ENCODE results near the gene STIMATE.

STIMATE gene

DNA sequence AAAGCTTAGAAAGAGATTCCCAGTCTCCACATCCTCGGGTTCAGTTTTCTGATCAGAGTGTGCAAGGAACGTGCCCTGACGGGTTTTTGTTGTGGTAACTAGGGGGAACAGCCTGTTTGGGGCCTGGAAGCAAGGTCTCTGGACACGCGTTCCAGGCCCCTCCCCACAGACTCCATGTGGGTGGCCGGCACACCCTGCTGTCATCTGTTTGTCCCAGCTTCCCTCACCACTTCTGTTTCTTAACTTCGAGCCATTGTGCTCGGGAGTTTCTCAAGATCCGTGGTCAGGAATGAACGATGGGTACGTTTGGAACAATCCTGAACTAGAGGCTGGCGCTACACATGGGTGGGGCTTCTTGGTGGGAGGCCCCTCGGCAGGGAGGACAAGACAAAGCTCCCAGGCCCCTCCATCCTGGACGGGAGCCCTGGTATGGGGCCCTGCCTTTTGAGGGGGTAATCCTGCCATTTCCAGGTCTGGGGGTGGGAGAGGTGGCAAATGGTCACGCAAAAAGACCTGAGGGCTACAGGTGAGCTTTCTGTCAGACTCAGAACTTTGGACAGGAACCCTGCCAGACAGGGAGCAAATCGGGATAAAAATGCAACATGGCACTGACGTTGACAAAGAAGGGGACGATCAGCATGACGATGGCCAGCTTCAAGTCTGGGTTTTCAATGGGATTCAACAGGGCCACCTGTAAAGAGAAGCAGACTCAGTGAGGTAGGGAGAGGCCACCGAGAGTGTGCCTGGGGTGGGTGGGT, 54.1 kb downstream of the STIMATE start:
- Mint-ChIP-seq H3K27me3 (no peaks in the 10 kb centered on the region), H3K36me3 (peaks cover 4% of the 10 kb centered on the region), H3K4me1 (peaks cover 16% of the 10 kb centered on the region), H3K27ac (no peak overlapping the region), H3K4me3 (no peak overlapping the region), H3K9me3 (no peaks in the 10 kb centered on the region)

DNA sequence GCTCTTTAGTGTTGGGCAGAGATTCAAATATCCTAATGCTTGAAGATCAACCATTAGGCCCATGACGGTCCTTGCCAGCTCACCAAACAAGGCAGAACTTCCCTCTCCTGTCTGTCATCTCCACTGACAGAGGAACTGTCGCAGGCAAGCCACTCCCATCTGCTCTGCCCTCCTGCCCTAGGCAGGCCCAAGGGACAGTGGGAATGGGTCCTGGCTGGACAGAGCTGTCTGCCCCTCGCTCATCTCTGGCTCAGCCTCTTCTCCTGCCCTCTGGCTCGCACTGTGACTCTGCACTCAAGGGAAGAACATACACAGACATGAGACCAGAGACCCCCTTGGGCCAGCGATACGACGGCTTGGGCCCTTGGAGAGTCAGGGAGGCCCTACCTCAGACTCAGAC, 54.9 kb downstream of the STIMATE start:
- Mint-ChIP-seq H3K4me3 (no peak overlapping the region), H3K36me3 (peaks cover 4% of the 10 kb centered on the region)

GRCh38 chr3:52841981-52842340, 55.4 kb downstream of the STIMATE start:
- no peaks in the 10 kb centered on the region for H3K9me3 Mint-ChIP-seq
- H3K27ac Mint-ChIP-seq: no peak overlapping the region
- H3K36me3 Mint-ChIP-seq: peaks cover 4% of the 10 kb centered on the region
- H3K4me1 Mint-ChIP-seq: peaks cover 26% of the 10 kb centered on the region
- H3K27me3 Mint-ChIP-seq: no peaks in the 10 kb centered on the region
- H3K4me3 Mint-ChIP-seq: no peak overlapping the region

More for the DNA sequence above, 54.9 kb downstream of the STIMATE start:
- H3K27ac Mint-ChIP-seq: no peak overlapping the region
- peaks cover 25% of the 10 kb centered on the region for H3K4me1 Mint-ChIP-seq
- H3K9me3 Mint-ChIP-seq: no peaks in the 10 kb centered on the region
- no peaks in the 10 kb centered on the region for H3K27me3 Mint-ChIP-seq

DNA sequence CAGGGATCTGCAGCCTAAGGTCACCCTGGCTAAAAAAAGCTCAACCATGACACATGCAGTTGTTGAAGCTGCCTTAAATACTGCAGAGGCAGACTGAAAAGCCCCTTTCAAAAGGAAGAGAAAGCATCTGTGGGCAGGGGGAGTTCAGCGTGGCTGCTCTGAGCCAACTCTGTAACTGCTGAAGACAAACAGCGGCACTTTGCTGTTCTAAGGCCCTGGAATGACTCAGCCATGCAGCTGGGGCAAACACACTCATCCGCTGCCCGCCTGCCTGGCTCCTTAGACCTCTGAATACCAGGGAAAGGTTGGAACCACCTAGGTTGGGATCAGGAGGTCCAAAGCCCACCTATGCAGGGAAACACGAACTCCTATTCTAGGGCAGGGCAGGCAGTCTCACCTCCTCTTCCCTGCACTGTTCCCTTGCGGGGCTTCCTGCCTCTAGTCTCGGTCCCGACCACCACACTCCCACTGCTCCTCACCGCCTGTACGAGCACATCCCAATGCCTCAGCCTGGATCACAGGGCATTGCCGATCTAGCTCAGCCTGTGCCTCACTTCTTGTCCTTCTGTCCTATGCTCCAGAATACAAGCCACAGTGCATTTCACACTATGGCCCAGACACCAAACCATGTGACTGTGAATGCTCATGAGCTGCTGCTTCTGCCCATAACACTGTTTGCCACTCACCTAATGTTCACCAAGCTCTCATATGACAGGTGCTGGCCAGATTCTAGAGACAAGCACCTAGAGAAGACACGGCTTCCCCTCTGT, 56.0 kb downstream of the STIMATE start:
- peaks cover 26% of the 10 kb centered on the region for H3K4me1 Mint-ChIP-seq
- H3K36me3 Mint-ChIP-seq: peaks cover 4% of the 10 kb centered on the region
- no peak overlapping the region for H3K4me3 Mint-ChIP-seq
- H3K27ac Mint-ChIP-seq: no peak overlapping the region
- H3K9me3 Mint-ChIP-seq: no peaks in the 10 kb centered on the region
- H3K27me3 Mint-ChIP-seq: no peaks in the 10 kb centered on the region

DNA sequence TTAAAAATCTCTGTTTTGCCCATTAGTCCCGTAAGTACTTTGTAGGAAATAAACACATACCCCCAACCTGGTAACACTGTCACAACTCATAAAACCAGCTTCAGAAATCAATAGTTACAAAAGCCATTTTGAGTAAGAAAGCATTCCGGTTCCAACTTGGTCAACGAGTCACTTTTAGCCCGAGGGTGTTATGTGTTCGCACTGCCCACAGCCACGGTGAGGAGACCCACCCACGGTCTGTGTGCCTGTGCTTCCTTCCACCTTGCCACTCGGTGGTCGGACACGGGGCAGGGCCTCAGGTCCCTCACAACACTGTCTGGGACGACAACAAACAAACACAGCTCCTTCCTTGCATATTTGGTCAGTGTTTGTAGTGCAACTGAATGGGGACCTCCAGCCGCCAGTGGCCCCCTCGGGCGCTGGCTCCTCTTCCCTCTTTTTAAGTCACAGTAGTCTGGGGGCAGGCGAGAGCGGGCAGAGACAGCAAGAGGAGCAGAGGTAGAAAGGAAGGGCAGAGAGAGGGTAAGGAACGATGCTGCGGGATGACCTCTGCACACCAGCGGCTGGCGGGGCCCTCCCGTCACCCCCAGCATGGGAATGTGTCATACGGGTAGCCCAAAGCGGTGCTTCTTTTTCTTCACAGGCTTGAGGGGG, 57.3 kb downstream of the STIMATE start:
- no peaks in the 10 kb centered on the region for H3K27me3 Mint-ChIP-seq
- H3K4me1 Mint-ChIP-seq: peaks cover 26% of the 10 kb centered on the region
- H3K27ac Mint-ChIP-seq: no peak overlapping the region
- H3K9me3 Mint-ChIP-seq: no peaks in the 10 kb centered on the region
- H3K4me3 Mint-ChIP-seq: no peak overlapping the region
- peaks cover 4% of the 10 kb centered on the region for H3K36me3 Mint-ChIP-seq

- Mint-ChIP-seq H3K4me1 (peaks cover 26% of the 10 kb centered on the region), H3K27me3 (no peaks in the 10 kb centered on the region), H3K36me3 (peaks cover 4% of the 10 kb centered on the region), H3K4me3 (no peak overlapping the region), H3K27ac (no peak overlapping the region), H3K9me3 (no peaks in the 10 kb centered on the region)
These were observed 58.1 kb downstream of the STIMATE start for GRCh38 chr3:52839268-52839575.

DNA sequence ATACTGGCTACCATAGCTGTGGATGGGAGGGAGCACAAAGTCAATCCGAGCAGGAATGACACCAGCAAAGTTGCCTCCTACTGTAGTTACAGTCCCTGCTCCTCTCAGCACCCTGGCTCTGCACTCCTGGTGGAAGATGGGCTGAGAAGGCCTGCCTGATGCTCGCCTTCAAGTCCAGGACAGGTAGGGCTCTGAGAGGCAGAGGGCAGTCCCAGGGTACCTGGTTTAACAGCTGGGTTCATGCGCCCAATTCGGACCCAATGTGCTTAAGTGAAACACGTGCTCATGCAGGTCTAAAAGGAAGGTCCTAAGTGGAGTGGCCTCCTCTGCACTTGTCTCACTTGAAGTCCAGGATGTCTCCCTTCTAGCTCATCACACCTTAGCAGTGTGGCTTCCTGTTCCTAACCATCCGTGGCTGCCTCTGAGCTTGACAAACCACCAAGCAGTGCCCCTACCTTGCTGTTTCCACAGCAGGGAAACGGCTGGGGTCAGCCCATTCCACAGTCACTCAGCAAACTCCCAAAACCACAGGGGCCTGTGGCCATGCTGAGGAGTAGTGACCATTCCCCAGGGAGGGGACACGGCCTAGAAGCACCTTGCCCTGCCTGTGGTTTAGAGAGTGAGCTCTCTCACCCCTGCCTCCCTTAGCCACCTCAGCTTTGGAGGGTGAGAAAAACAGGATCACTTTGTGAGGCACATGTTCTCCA, 58.6 kb downstream of the STIMATE start:
- H3K27ac Mint-ChIP-seq: no peak overlapping the region
- no peak overlapping the region for H3K4me3 Mint-ChIP-seq
- no peaks in the 10 kb centered on the region for H3K9me3 Mint-ChIP-seq
- H3K4me1 Mint-ChIP-seq: peaks cover 26% of the 10 kb centered on the region
- peaks cover 4% of the 10 kb centered on the region for H3K36me3 Mint-ChIP-seq
- no peaks in the 10 kb centered on the region for H3K27me3 Mint-ChIP-seq

DNA sequence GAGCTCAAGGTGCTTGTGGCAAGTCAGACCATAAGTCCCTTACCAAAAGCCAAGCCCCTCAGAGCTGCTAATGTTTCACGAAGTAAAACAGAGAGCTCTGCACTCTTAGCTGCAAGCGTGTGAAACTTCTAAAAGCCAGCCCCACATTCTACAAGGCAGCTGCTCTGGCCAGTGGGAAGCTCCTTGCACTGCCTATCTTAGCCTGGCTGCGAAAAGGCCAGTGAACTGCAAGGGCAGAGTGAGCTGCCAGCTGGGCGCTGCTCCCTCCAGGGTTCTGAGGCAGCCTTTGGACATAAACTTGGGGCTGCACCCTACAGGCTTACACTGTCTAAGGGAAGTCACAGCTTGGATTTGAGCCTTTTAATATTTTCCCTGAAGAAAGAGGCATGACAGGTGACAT, 60.4 kb downstream of the STIMATE start:
- Mint-ChIP-seq H3K27ac (no peak overlapping the region), H3K4me1 (peaks cover 26% of the 10 kb centered on the region), H3K4me3 (no peak overlapping the region), H3K27me3 (no peaks in the 10 kb centered on the region), H3K9me3 (no peaks in the 10 kb centered on the region), H3K36me3 (peaks cover 4% of the 10 kb centered on the region)

DNA sequence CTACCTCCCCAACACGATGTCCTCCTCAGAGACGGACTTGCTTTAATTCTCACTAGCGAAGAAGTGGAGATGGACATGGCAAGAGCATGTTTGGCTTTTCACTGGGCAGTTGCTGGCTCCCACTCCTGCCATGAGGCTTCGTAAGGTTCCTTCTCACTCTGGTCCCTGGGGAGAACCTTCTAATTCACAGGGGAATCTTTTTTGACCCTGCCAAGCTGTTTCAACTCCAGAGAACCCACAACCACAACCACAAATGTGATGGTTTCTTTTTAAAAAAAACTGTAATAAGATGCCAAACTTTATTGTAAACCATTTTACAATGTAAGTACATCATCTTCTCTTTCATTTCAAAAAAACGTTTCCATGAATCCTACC, 60.9 kb downstream of the STIMATE start:
- Mint-ChIP-seq H3K4me1 (peaks cover 26% of the 10 kb centered on the region), H3K36me3 (peaks cover 2% of the 10 kb centered on the region), H3K27ac (no peak overlapping the region), H3K9me3 (no peaks in the 10 kb centered on the region), H3K27me3 (no peaks in the 10 kb centered on the region), H3K4me3 (no peak overlapping the region)

DNA sequence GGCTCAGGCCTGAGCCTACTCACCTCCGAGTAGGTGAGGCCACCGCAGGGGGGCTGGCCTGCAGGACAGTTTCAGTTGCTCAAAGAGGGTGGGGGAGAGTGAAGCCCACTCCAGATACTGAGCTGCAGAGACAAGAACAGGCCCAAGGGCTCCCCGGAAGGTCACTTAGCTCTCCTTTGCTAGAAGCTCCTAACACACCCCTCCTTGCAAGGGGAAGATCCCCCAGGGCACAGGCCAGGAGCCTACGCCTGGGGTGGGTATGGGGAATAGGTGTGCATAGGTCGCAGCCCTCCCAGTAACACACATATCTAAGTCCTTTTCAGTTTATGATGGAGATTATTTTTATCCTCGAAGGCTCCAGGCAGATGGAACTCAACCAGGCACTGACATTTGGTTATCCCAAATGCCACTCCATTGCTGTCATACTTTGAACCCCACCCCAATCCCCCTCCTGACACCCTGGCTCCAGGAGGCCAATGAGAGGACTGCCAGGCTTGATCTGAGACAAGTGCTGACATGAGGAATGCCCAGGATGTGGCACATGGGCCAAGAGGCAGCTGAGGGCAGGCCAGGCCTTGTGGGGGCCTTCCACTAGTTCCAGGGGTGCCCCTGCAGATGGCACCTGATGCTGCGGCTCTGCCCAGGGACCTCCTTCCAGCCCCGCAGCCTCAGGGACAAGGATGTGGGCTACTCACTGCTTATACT, 61.4 kb downstream of the STIMATE start:
- no peaks in the 10 kb centered on the region for H3K27me3 Mint-ChIP-seq
- no peak overlapping the region for H3K27ac Mint-ChIP-seq
- H3K4me3 Mint-ChIP-seq: no peak overlapping the region
- no peaks in the 10 kb centered on the region for H3K9me3 Mint-ChIP-seq
- peaks cover 2% of the 10 kb centered on the region for H3K36me3 Mint-ChIP-seq
- H3K4me1 Mint-ChIP-seq: peaks cover 26% of the 10 kb centered on the region

DNA sequence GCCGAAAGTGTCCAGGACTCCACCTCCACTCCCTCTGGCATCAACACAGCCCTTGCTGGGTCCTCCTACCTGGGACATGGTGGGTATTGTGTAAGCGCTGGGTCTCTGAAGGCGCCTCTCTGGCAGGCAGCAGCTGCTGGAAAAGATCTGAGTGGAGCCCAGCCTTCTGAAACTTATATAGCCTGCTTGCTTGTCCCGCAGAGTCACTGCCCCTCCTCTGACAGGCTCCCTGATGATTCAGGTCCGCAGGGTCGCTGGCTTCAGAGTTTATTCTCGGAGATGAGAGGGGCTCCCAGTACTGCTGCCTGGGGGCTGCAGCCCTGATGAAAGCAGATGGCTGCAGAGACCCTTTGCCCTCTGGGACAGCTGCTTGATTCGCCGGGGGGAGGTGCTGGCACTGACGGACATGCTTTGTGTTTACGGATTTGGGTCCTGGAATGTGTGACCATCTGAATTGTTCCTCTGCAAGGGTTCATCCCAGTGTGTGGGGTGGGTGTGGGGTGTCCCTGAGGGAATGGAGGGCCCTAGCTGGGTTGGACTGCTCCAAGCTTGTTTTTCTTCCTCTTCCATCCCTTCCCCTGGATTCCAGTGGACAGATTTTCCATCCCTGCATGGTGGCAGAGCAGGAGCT, 62.4 kb downstream of the STIMATE start, which contains the start of gene MUSTN1:
MUSTN1 (minus strand) TSS at position 149 of the 631 bp plus-strand sequence; CDS start at position 78, 71 bp downstream.
- Mint-ChIP-seq H3K27me3 (no peaks in the 10 kb centered on the region), H3K9me3 (no peaks in the 10 kb centered on the region), H3K27ac (no peak within 1 kb of the TSS), H3K4me3 (no peak within 1 kb of the TSS), H3K4me1 (peaks cover 23% of the 10 kb centered on the region), H3K36me3 (no peaks in the 10 kb centered on the region)

- H3K9me3 Mint-ChIP-seq: no peaks in the 10 kb centered on the region
- no peaks in the 10 kb centered on the region for H3K36me3 Mint-ChIP-seq
- H3K27ac Mint-ChIP-seq: no peak overlapping the region
These were observed 64.1 kb downstream of the STIMATE start for GRCh38 chr3:52833202-52833601.

DNA sequence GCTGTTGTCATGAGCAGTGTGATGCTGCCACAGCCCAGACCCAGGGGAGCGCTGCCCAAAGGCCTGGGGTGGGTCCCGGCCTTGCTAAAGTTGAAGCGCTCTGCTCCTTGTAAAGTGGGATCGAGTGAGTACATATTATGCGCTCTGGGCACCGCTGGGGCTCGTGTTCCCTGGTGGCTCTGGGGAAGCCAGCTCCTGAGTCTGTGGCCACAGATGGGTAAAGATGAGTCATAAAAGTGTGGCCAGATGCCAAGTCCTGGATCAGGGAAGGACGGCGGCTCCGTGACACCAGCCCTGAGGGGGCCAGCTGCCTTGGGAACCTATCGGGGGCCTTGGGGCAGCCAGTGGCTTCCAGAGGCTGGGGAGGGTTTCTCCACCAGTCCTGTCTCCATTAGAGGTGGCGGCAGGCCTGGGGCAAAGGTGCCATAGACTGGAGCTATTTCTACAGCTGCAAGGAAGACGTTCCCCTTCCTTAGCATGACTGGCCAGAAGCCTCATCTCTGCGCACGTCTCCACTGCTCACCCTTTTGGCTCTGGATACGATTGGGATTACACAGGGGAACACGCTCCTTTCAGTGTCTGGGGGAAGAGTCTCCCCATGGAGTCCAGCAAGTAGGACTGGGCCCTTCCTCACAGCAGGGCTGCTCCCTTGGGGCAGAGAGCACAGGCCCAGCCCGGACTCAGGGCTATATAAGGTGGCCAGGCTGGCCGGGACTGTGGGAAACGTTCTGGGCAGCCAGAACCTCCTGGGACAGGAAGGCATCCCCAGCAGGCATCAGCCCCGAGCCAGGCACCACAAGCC, 65.6 kb downstream of the STIMATE start:
- H3K36me3 Mint-ChIP-seq: no peaks in the 10 kb centered on the region
- H3K4me3 Mint-ChIP-seq: no peak overlapping the region
- H3K27ac Mint-ChIP-seq: no peak overlapping the region
- H3K9me3 Mint-ChIP-seq: no peaks in the 10 kb centered on the region
- H3K4me1 Mint-ChIP-seq: no peaks in the 10 kb centered on the region
- H3K27me3 Mint-ChIP-seq: no peaks in the 10 kb centered on the region

More at GRCh38 chr3:52833202-52833601, 64.1 kb downstream of the STIMATE start:
- Mint-ChIP-seq H3K27me3 (no peaks in the 10 kb centered on the region), H3K4me1 (peaks cover 8% of the 10 kb centered on the region), H3K4me3 (no peak overlapping the region)

Data from activated naive CD4-positive, alpha-beta T cell treated with anti-CD3 and anti-CD28 coated beads, Interleukin-2, amount 50 U/mL, for 24 hours (primary cell).